Lower lobe of right lung (tissue), 2 donors: ENCODE results near the gene TMEM245. TPM values are rescaled to one million over a fixed set of nuclear protein-coding genes. Genes with fewer than 3 reads are reported as not detected.

ENCODE experiments used
- ATAC-seq, 2 donors: fragments of 200-7000 bp; cut with Tn5 transposase; one replicate each; pipeline ENCODE4 v1.9.1; 2020 to 2022; ENCODE audit warnings: mild to moderate bottlenecking in 2 of 2, moderate library complexity in 2 of 2
- DNase-seq: peaks from one replicate; pipeline ENCODE4 v3.0.0-alpha.2; 2020
- H3K27ac ChIP-seq: fragments of 200-600 bp; one replicate; pipeline ENCODE4 v1.8.0; 2022
- H3K27me3 ChIP-seq: fragments of 200-600 bp; one replicate; pipeline ENCODE4 v1.8.0; 2022; ENCODE audit warnings: low read depth
- H3K36me3 ChIP-seq: fragments of 200-600 bp; one replicate; pipeline ENCODE4 v1.8.0; 2022; ENCODE audit warnings: mild to moderate bottlenecking
- H3K4me1 ChIP-seq: fragments of 200-600 bp; one replicate; pipeline ENCODE4 v1.8.0; 2022
- H3K4me3 ChIP-seq: fragments of 200-600 bp; one replicate; pipeline ENCODE4 v1.8.0; 2022; ENCODE audit warnings: mild to moderate bottlenecking
- H3K9me3 ChIP-seq: fragments of 200-600 bp; one replicate; pipeline ENCODE4 v1.8.0; 2022
- CTCF ChIP-seq: fragments of 200-600 bp; IDR thresholded peaks from one replicate; pipeline ENCODE4 v1.8.0; 2022; ENCODE audit warnings: antibody characterized with exemption, mild to moderate bottlenecking
- intact Hi-C: fragments of 100-400 bp; cut with DNase I; formaldehyde crosslinking; loops from one replicate; pipeline ENCODE4 v1.11.0; 2022
- total RNA-seq: library from RNA; stranded (reverse); fragmentation: NEBNext Ultra II Directional; extraction: Animal tissue kit (Norgen Biotek cat#: 25700); gene quantifications from one replicate; pipeline ENCODE4 v1.2.1, GENCODE V29; 2021
- donor health status: DM: no; HTN: yes; CAD: no; lungs with severe emphysema.

The TMEM245 gene
- total RNA-seq, 1 donor from 2014 or later, result 85.7 TPM

- no peaks in the 10 kb centered on the region for H3K4me1 ChIP-seq
- no peaks in the 10 kb centered on the region for H3K9me3 ChIP-seq
- DNase-seq (no peak), ATAC-seq (no peak)
- no peak for TF ChIP-seq CTCF
- H3K4me3 ChIP-seq, result no peak overlapping the region
- H3K36me3 ChIP-seq, result peaks cover 98% of the 10 kb centered on the region
- no peaks in the 10 kb centered on the region for H3K27me3 ChIP-seq
- H3K27ac ChIP-seq, result no peak overlapping the region
- intact Hi-C loops, result no loop called here
Observed at GRCh38 chr9:109050444-109050843, 69.3 kb downstream of the TMEM245 start.

GRCh38 chr9:109048822-109049221 is 70.9 kb downstream of the TMEM245 start:
- Histone ChIP-seq H3K36me3 (peaks cover 94% of the 10 kb centered on the region), H3K27me3 (no peaks in the 10 kb centered on the region), H3K9me3 (no peaks in the 10 kb centered on the region), H3K4me3 (no peak overlapping the region), H3K27ac (no peak overlapping the region), H3K4me1 (no peaks in the 10 kb centered on the region)
- ATAC-seq, result no peak
- TF ChIP-seq CTCF, result no peak
- no peak for DNase-seq
- intact Hi-C loops, result no loop called here

- no peak for TF ChIP-seq CTCF
- ATAC-seq, result no peak
- Histone ChIP-seq H3K4me3 (no peak overlapping the region), H3K9me3 (no peaks in the 10 kb centered on the region), H3K27me3 (no peaks in the 10 kb centered on the region), H3K36me3 (peaks cover 89% of the 10 kb centered on the region), H3K27ac (no peak overlapping the region), H3K4me1 (no peaks in the 10 kb centered on the region)
- no peak for DNase-seq
- intact Hi-C loops, result no loop called here
Observed at GRCh38 chr9:109047259-109047658, 72.5 kb downstream of the TMEM245 start.

- Histone ChIP-seq H3K36me3 (peaks cover 80% of the 10 kb centered on the region), H3K27ac (no peak overlapping the region), H3K27me3 (no peaks in the 10 kb centered on the region)
Observed at GRCh38 chr9:109046346-109046745, 73.4 kb downstream of the TMEM245 start.

GRCh38 chr9:109043578-109043977 is 76.2 kb downstream of the TMEM245 start:
- H3K4me3 ChIP-seq, result no peak overlapping the region
- intact Hi-C loops, result no loop called here
- ATAC-seq (no peak), DNase-seq (no peak)
- no peak overlapping the region for H3K27ac ChIP-seq
- no peaks in the 10 kb centered on the region for H3K4me1 ChIP-seq
- no peaks in the 10 kb centered on the region for H3K9me3 ChIP-seq
- TF ChIP-seq CTCF, result no peak
- peaks cover 65% of the 10 kb centered on the region for H3K36me3 ChIP-seq
- no peaks in the 10 kb centered on the region for H3K27me3 ChIP-seq

More at GRCh38 chr9:109046346-109046745, 73.4 kb downstream of the TMEM245 start:
- no peak for DNase-seq
- H3K4me3 ChIP-seq, result no peak overlapping the region
- no peaks in the 10 kb centered on the region for H3K4me1 ChIP-seq
- intact Hi-C loops, result no loop called here
- no peak for ATAC-seq
- no peaks in the 10 kb centered on the region for H3K9me3 ChIP-seq
- TF ChIP-seq CTCF, result no peak

- ATAC-seq (no peak), DNase-seq (no peak)
- Histone ChIP-seq H3K27me3 (no peaks in the 10 kb centered on the region), H3K9me3 (no peaks in the 10 kb centered on the region), H3K4me1 (peaks cover 16% of the 10 kb centered on the region), H3K27ac (no peak overlapping the region), H3K36me3 (peaks cover 51% of the 10 kb centered on the region), H3K4me3 (no peak overlapping the region)
- no peak for TF ChIP-seq CTCF
- intact Hi-C loops, result no loop called here
Observed at GRCh38 chr9:109040571-109040970, 79.2 kb downstream of the TMEM245 start.
